RPMI8226 (cell line): ENCODE data around the gene GKN1.
A peak's percentile ranks its signal among the peaks of the same experiment; 100 is the strongest.

Experiments used
- DNase-seq: peaks from one replicate; pipeline ENCODE4 v3.0.0-alpha.2; 2015

Gene GKN1

DNA sequence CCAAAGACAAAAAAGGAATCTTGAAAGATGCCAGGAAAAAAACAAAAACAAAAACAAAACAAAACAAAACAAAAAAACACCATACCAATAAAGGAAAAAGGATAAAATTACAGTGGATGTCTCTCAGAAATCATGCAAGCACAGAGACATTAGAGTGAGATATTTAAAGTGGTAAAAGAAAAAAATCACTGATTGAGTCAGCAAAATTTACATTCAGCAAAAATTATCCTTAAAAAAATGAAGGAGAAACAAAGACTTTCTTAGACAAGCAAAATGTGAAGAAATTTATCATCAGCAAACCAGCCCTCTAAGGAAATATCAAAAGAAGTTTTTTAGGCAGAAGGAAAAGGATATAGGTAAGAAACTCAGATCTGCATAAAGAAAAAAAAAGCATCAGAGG lies 10.2 kb upstream of the GKN1 start:
- no peak for DNase-seq

GRCh38 chr2:68968221-68968620 lies 6.2 kb upstream of the GKN1 start:
- no peak for DNase-seq

DNA sequence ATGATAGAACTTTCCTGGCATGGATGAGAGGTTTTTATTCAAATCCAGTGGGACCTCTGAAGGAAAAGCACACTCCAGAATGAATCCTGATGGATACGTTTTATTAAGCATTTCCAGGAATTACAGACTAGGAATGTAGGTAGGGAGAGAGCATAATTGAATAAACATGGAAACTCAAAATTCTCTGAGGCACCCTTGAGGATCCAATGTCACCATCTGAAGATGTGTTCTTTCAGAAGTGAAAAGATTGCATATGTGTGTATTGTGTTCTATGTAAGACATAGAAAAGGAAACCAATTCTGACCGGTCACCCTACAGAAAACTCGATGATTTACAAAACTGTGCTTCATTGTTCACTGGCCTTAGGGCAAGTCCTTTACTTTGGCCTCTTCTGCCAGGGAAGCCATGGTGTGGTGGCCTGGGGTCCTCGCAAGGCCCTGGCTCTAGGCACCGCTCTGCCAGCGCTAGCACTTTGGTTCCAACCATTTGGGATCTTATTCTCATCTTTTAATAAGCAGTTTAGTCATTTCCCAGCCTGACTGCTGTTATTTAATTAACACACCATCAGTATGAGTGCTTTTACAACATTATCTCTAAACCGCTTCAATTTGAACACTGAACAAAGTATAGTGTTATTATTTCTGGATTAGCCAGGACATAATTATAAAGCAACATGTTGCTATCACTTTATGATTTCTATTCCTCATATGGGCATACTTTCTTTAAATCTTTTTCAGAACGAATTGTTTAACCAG lies 4.5 kb upstream of the GKN1 start:
- no peak for DNase-seq

- DNase-seq: no peak
Measured at GRCh38 chr2:68970566-68971265, 3.7 kb upstream of the GKN1 start.

DNA sequence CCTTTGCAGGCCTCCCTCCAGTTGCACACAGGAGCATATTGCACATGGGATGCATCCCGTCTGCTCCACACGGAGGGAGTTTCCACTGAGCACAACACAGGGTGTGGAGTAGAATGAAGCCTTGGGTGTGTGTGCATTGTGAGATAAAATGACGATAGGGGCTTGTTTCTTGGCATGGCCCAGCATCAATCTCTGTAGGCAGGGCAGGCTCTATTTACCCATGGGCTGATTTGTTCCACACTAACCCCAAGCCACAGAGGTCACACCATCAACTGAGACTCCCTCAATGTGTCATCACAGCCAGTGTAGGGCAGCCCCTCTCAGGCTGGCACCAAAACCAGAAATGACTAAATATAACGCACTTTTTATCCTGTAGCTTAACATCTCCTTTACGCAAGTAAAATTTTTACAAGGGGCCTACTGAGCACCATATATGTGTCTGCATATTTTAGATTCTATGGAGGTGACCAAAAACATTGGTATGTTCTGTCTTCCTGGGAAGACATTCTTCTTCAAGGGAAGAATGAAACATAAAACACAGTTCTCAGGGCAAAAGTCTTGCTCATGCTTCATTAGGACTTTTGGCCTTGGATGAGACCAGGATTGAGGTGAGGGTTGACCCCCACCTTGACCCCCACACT lies 2.7 kb upstream of the GKN1 start:
- DNase-seq: no peak

GRCh38 chr2:68974946-68975665 lies 670 bp downstream of the GKN1 start:
- DNase-seq: no peak

- no peak for DNase-seq
Measured at GRCh38 chr2:68975844-68976243, 1.4 kb downstream of the GKN1 start.

DNA sequence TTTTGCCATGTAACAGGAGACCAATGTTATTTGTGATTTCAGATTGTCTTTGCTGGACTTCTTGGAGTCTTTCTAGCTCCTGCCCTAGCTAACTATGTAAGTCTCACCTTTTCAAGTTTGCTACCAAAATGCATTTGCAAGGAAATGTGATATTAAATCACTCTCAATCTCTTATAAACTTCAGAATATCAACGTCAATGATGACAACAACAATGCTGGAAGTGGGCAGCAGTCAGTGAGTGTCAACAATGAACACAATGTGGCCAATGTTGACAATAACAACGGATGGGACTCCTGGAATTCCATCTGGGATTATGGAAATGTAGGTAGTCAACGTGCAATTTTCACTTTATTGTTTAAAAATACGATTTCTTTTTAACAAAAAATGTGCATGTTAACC lies 3.0 kb downstream of the GKN1 start:
- no peak for DNase-seq

GRCh38 chr2:68978098-68978497 lies 3.7 kb downstream of the GKN1 start:
- no peak for DNase-seq

GRCh38 chr2:68980956-68981355 lies 6.5 kb downstream of the GKN1 start:
- peak; percentile 84 for DNase-seq

GRCh38 chr2:68987021-68987503 lies 12.6 kb downstream of the GKN1 start:
- DNase-seq: no peak

DNA sequence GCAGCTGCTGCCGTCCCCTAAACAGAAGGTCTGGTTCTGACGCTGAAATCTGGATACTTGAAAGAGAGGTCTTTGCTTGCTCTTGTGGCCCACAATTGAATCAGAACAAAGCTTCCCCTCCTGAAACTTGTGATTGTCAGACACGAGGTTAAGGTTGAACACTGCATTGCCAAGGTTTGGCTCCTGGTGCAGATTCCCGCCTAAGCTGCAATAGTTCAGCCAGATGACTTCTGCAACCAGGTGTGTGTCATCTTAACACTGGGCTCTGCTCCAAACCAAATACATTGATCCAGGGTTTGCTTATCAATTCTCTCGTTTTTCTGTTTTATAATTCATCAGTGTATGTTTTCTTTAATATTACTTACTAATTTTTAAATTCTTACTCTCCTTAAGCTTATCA lies 14.6 kb downstream of the GKN1 start:
- DNase-seq: no peak

- no peak for DNase-seq
Measured at GRCh38 chr2:68992341-68992740, 17.9 kb downstream of the GKN1 start.

- DNase-seq: no peak
Measured at GRCh38 chr2:68992933-68993332, 18.5 kb downstream of the GKN1 start.

DNA sequence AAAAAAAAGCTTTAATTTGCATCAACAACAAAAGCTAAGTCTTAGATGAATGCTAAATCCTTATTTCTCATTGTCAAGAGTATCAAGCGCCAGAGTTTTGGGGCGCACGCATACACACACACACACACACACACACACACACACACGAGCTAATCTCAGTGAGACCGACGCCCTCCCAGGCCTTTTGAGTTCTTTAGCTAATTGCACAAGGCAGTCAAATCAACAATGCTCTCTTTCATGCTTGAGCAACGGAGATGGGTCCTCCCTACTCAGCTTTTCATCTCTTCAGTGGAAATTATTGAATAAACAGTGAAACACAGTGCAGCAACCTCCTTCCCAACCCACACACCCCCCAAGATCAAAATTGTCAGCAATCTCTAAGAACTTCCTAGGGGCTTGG lies 19.2 kb downstream of the GKN1 start:
- DNase-seq: no peak

- no peak for DNase-seq
Measured at GRCh38 chr2:68994864-68995263, 20.4 kb downstream of the GKN1 start.

DNA sequence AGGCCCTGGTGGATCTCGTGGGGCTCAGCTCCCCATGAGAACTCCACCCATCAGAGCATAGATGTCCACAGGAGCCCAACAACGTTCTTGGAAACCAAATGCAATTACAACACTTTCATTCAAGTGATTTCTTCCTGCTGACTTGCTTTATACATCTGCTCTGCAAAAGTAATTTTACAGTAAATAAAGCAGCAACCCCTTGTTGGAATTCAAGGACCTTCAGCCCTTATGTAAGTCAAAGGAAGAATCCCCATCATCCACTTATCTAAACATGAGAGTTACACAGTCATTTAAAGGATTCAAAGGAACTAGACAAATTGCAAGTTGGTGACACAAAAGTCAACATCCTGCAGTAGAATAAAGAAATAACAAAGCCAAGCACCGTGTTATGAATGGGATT lies 21.5 kb downstream of the GKN1 start:
- DNase-seq: no peak

DNA sequence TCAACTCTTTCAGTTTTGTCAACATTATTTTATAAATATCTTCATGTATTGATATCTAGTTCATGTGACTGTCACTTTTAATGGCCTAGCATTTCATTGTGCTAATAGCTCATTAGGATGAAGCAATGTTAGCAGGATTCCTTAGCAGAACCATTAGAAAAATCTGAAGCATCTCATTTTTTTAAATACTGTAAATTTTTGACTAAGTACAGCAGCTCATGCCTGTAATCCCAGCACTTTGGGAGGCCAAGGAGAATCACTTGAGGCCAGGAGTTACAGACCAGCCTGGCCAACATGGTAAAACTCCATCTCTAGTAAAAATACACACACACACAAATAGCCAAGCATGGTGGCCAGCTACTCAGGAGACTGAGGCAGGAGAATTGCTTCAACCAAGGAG lies 23.0 kb downstream of the GKN1 start:
- no peak for DNase-seq

GRCh38 chr2:69001879-69002278 lies 27.4 kb downstream of the GKN1 start:
- no peak for DNase-seq

DNA sequence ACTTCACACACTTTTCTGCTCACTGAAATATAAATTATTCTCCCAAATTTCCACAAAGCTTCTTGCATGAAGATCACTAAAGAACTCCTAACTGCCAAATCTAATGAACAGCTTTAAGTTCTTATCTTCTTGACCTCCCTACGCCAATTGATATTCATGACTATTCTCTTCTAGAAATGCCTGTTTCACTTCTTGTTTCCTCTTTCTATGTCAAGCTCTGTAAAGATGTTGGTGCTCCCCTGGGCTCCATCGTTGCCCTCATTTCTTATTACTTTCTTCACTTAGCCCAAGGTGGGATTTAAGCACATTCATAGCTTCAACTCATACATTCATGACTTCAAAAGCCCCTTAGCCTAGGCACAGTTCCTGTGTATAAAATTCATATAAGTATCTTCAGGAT lies 29.3 kb downstream of the GKN1 start:
- DNase-seq: no peak

- DNase-seq: no peak
Measured at GRCh38 chr2:69007169-69007568, 32.7 kb downstream of the GKN1 start.

- DNase-seq: no peak
Measured at GRCh38 chr2:69007603-69008002, 33.2 kb downstream of the GKN1 start.

DNA sequence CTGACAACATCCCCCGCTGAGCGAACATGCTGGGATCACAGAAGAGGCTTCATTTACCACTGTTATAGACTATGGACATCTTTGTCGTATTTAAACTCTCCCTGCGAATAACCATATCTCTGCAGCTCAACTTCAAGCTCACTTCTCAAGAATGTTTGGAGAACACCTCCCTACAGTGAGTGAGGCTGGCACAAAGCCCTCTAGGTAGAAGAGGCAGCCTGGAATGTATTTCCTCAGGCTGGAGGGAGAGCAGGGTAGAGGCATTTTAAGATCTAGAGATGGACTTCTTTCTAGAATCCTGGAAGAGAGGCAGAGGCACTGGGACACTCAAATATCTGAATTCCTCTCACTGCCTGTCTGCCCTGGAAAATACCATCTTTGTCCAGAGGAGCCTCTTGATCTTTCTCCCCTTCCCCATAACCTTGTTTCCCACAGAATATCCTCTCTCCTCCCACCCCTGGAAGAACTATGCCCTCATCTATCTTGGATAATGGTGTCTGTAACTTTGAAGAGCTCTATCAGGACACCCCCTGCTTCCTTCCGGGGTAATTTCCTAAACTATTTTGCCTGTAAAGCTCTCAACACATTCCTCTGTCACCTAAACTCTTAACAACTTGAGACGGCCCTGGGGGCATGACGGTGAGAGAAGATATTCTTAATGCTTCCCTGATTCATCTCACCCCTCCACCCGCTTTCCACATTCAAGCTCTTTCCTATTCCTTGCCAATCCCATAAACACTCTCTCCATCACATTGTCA lies 36.2 kb downstream of the GKN1 start:
- DNase-seq: no peak
